Transverse colon (tissue), 4 donors: Measurements from ENCODE around the gene PLEKHA7. TPM values are rescaled to one million over a fixed set of nuclear protein-coding genes. Genes with fewer than 3 reads are reported as not detected.

Experiments
- DNase-seq: peaks from one replicate; pipeline ENCODE4 v3.0.0-alpha.2; 2019
- H3K27ac ChIP-seq, 4 donors: fragments of 200-600 bp; sonication (generic); 2 replicates each; pipeline ENCODE4 v1.5.1; 2016 to 2018; ENCODE audit warnings: inconsistent platforms in 4 of 4
- H3K27me3 ChIP-seq: fragments of 200-600 bp; sonication (generic); 2 replicates; pipeline ENCODE4 v1.5.1; 2017; ENCODE audit warnings: inconsistent platforms
- H3K36me3 ChIP-seq, 4 donors: fragments of 200-600 bp; sonication (generic); 2 replicates each; pipeline ENCODE4 v1.5.1; 2017 to 2019; ENCODE audit warnings: inconsistent platforms in 4 of 4
- H3K4me1 ChIP-seq, 4 donors: fragments of 200-600 bp; sonication (generic); 2 replicates each; pipeline ENCODE4 v1.5.1; 2017 to 2020; ENCODE audit warnings: inconsistent platforms in 4 of 4
- H3K4me3 ChIP-seq, 4 donors: fragments of 200-600 bp; sonication (generic); 1 replicate in 1 of 4; 2 replicates in 3 of 4; pipeline versions ENCODE4 v1.5.1 to v1.6.1; 2017 to 2019; ENCODE audit warnings: inconsistent platforms in 4 of 4
- H3K9me3 ChIP-seq, 2 donors: fragments of 200-600 bp; sonication (generic); 2 replicates each; pipeline ENCODE4 v1.5.1; 2017 to 2019; ENCODE audit warnings: inconsistent platforms in 2 of 2
- EP300 ChIP-seq: sonication (generic); formaldehyde crosslinking; IDR thresholded peaks from one replicate; pipeline ENCODE4 v1.6.1; 2017; ENCODE audit warnings: antibody characterized with exemption, low read depth
- POLR2A ChIP-seq: fragments of 450-650 bp; IDR thresholded peaks from one replicate; pipeline ENCODE4 v1.6.1; 2016; ENCODE audit warnings: antibody characterized with exemption, mild to moderate bottlenecking, moderate library complexity
- POLR2AphosphoS5 ChIP-seq, 3 donors: sonication (generic); formaldehyde crosslinking; IDR thresholded peaks; one replicate each; pipeline ENCODE4 v1.6.1; 2016; ENCODE audit warnings: antibody characterized with exemption in 3 of 3
- WGBS, 2 donors: methylation state at CpG; one replicate each; pipeline ENCODE4 v1.1.5; 2018; ENCODE audit warnings: low coverage in 1 of 2; 5-methylcytosine and 5-hydroxymethylcytosine counted together
- in situ Hi-C, 4 donors: fragments of 200-750 bp; cut with MboI; loops; one replicate each; pipeline versions ENCODE4 v1.15.0 to v1.15.1; 2017; ENCODE audit warnings: low sequenced_read_pairs in 3 of 4, low pct_ligation_motif_present in 1 of 4, low pct_unique_long_range_greater_than_20kb in 1 of 4
- intact Hi-C: fragments of 100-400 bp; cut with DNase I; formaldehyde crosslinking; loops from one replicate; pipeline ENCODE4 v1.15.1; 2023; ENCODE audit warnings: low total_unique reads
- total RNA-seq, 4 donors: library from RNA; depleted of rRNA; stranded (reverse); fragments of >200 nt; gene quantifications; one replicate each; pipeline ENCODE4 v1.1.0, GENCODE V29; 2016
- TF ChIP-seq, protein P1 (sequence below), 5 experiments: fragments of 200-600 bp in 3 of 5; fragments of 450-650 bp in 2 of 5; sonication (generic) in 3 of 5; IDR thresholded peaks; 1 replicate in 2 of 5; 2 replicates in 3 of 5; pipeline ENCODE4 v1.5.1; 2016 to 2017; ENCODE audit warnings: antibody characterized with exemption in 5 of 5, inconsistent platforms in 3 of 5, mild to moderate bottlenecking in 2 of 5, moderate library complexity in 1 of 5

Gene PLEKHA7
- total RNA-seq, 4 donors from 2014 or later: 109 to 243 (median 114) TPM

DNA sequence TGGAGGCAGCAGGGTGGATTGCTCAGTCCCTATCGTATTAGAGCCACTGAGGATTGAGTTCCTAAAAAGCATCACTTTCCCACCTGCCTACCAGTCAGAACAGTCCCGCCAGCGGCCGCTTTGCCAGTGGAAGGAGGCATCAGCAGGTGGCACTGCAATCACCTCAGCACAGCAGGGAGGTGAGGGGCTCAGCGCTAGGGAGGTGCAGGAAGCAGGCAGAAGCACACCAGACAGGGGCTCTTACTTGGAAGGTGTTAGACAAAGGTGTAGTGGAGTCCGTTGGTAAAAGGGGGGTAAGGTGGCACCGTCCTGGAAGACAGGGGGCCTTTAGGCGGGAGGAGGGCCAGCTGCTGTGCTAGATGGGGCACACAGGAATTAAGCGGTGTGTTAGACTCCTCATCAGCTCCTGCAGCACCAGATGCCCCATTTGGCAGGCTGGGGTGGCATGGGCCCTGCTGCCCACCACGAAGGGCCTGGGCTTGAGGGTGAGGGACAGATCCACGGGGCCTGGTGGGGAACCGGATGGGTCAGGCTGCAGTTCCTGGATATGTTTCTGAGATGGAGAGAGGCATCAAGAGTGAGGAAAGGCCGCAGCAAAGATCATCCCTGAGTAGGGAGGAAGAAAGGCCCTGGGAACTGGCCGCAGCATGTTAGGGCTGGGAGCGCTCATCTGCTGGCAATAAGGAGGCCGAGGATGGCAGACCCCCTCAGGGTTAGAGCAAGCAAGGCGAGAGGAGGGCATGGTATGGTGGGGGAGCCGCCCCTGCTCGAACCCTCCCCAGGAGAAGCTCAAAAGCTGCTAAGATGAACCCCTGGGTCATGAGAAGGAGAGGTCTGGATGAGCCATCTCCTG, 233.3 kb downstream of the PLEKHA7 start:
- Histone ChIP-seq H3K27me3 (no peaks in the 10 kb centered on the region), H3K4me3 (no peak overlapping the region), H3K36me3 (no peaks in the 10 kb centered on the region), H3K27ac (no peak overlapping the region), H3K9me3 (no peaks in the 10 kb centered on the region), H3K4me1 (peaks cover 0 to 6% (median 0%) of the 10 kb centered on the region in 4 donors)
- intact Hi-C loops: no loop called here
- WGBS, 2 donors: 82 to 92% methylated on average over 12 to 19 of the region's 19 CpGs
- in situ Hi-C loops: no loop called here
- DNase-seq: no peak
- TF ChIP-seq POLR2A (no peak), EP300 (no peak), POLR2AphosphoS5 (IDR thresholded peaks at IDR 0.05) (no peak)
- TF ChIP-seq, protein P1, sequence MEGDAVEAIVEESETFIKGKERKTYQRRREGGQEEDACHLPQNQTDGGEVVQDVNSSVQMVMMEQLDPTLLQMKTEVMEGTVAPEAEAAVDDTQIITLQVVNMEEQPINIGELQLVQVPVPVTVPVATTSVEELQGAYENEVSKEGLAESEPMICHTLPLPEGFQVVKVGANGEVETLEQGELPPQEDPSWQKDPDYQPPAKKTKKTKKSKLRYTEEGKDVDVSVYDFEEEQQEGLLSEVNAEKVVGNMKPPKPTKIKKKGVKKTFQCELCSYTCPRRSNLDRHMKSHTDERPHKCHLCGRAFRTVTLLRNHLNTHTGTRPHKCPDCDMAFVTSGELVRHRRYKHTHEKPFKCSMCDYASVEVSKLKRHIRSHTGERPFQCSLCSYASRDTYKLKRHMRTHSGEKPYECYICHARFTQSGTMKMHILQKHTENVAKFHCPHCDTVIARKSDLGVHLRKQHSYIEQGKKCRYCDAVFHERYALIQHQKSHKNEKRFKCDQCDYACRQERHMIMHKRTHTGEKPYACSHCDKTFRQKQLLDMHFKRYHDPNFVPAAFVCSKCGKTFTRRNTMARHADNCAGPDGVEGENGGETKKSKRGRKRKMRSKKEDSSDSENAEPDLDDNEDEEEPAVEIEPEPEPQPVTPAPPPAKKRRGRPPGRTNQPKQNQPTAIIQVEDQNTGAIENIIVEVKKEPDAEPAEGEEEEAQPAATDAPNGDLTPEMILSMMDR (IDR thresholded peaks at IDR 0.05): no peak

GRCh38 chr11:16780146-16780545, 234.1 kb downstream of the PLEKHA7 start:
- peaks cover 0 to 6% (median 0%) of the 10 kb centered on the region in 4 donors for H3K4me1 ChIP-seq
- WGBS, 2 donors: 96% methylated on average over 2 of the region's 2 CpGs; no CpG with 5 or more reads in 1 of the 2 donors
- no peak overlapping the region for H3K4me3 ChIP-seq
- H3K27me3 ChIP-seq: no peaks in the 10 kb centered on the region
- no peak for DNase-seq
- intact Hi-C loops (no loop called here), in situ Hi-C loops (no loop called here)
- H3K36me3 ChIP-seq: no peaks in the 10 kb centered on the region
- no peaks in the 10 kb centered on the region for H3K9me3 ChIP-seq
- no peak overlapping the region for H3K27ac ChIP-seq
- no peak for TF ChIP-seq POLR2A
- no peak for TF ChIP-seq POLR2AphosphoS5 (IDR thresholded peaks at IDR 0.05)
- TF ChIP-seq EP300: no peak
- TF ChIP-seq, protein P1 (IDR thresholded peaks at IDR 0.05): no peak

DNA sequence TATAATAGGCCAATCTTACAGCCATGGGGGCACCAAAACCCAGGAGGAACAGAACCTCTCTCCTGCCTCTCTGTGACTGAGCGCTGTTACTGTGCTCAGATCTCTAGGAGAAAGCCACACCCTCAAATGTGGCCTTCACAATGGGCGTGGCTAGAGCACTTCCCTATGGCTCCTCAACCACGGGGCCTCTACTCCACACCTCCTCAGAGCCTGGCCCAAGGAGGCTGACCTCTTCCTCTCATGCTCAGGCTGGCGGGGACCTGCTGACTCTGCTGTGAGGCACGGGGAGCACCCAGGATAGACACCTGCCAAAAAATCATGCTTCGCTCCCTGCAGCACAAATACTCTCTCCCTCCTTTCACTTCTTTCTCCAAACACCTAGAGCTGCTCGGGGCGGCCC, 234.8 kb downstream of the PLEKHA7 start:
- Histone ChIP-seq H3K4me1 (peaks cover 0 to 6% (median 0%) of the 10 kb centered on the region in 4 donors), H3K27me3 (no peaks in the 10 kb centered on the region), H3K4me3 (no peak overlapping the region), H3K36me3 (no peaks in the 10 kb centered on the region), H3K27ac (no peak overlapping the region), H3K9me3 (no peaks in the 10 kb centered on the region)
- peak; percentile 64 for DNase-seq
- TF ChIP-seq POLR2A (no peak), POLR2AphosphoS5 (IDR thresholded peaks at IDR 0.05) (no peak), EP300 (no peak)
- TF ChIP-seq, protein P1 (IDR thresholded peaks at IDR 0.05): no peak
- in situ Hi-C loops: no loop called here
- intact Hi-C loops: no loop called here
- WGBS, 2 donors: 76 to 100% methylated on average over 3 to 8 of the region's 8 CpGs

DNA sequence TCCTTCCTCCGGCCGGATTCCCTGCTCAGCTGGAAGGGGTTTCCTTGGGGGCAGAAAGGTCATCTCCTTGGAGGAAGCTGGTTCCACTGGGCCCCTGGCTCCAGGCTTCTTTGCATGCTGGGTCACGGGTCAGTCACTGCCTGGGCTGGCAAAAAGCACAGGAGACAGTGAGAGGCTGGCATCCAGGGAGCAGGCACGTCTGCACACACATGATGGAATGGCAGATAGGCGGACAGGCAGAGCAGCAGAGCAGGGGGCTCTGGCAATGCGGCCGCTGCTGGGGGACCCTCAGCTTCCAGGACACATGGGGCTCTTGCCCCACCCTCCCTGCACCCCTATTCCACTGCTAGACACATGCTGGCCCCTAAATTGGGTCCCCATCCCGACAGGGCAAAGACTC, 235.3 kb downstream of the PLEKHA7 start:
- DNase-seq: no peak
- Histone ChIP-seq H3K4me1 (peaks cover 0 to 6% (median 0%) of the 10 kb centered on the region in 4 donors), H3K9me3 (no peaks in the 10 kb centered on the region), H3K4me3 (no peak overlapping the region), H3K27me3 (no peaks in the 10 kb centered on the region), H3K27ac (no peak overlapping the region), H3K36me3 (no peaks in the 10 kb centered on the region)
- intact Hi-C loops: no loop called here
- TF ChIP-seq POLR2AphosphoS5 (IDR thresholded peaks at IDR 0.05) (no peak), EP300 (no peak), POLR2A (no peak)
- TF ChIP-seq, protein P1 (IDR thresholded peaks at IDR 0.05): no peak
- WGBS, 2 donors: 88 to 92% methylated on average over 3 to 8 of the region's 8 CpGs
- in situ Hi-C loops: no loop called here
